SK-N-SH (cell line): ENCODE data around the gene TIAM2.

Experiments
- CTCF ChIP-seq: fragments of 200-600 bp; sonication (generic); IDR thresholded peaks from 2 replicates; pipeline ENCODE4 v1.6.1; 2017; ENCODE audit warnings: antibody characterized with exemption, mild to moderate bottlenecking, moderate library complexity
- EP300 ChIP-seq, 2 experiments: IDR thresholded peaks; 2 replicates each; pipeline versions ENCODE4 v1.4.0 to v1.6.1; 2012; ENCODE audit warnings: borderline replicate concordance in 1 of 2, low read depth in 1 of 2, low read length in 1 of 2
- EZH2phosphoT487 ChIP-seq: fragments of 200-600 bp; sonication (generic); IDR thresholded peaks from 2 replicates; pipeline ENCODE4 v1.6.1; 2017; ENCODE audit warnings: low read depth, mixed run types, mild to moderate bottlenecking, antibody characterized with exemption, moderate library complexity, borderline replicate concordance
- FOXM1 ChIP-seq: IDR thresholded peaks from 2 replicates; pipeline ENCODE4 v1.4.0; 2012; ENCODE audit warnings: low read depth, mild to moderate bottlenecking
- GATA2 ChIP-seq: sonication (generic); formaldehyde crosslinking; IDR thresholded peaks from 2 replicates; pipeline ENCODE4 v1.5.0; 2020; ENCODE audit warnings: mild to moderate bottlenecking, missing genetic modification reagents
- JUND ChIP-seq: IDR thresholded peaks from 2 replicates; pipeline ENCODE4 v1.4.0; 2012
- POLR2AphosphoS5 ChIP-seq: IDR thresholded peaks from 2 replicates; pipeline ENCODE4 v1.6.1; 2012; ENCODE audit warnings: low read depth, low read length
- RAD21 ChIP-seq: IDR thresholded peaks from 2 replicates; pipeline ENCODE4 v1.6.1; 2012; ENCODE audit warnings: mild to moderate bottlenecking, low read length
- RCOR1 ChIP-seq: fragments of 150-350 bp; IDR thresholded peaks from 2 replicates; pipeline ENCODE4 v1.6.1; 2017; ENCODE audit warnings: antibody characterized with exemption, low read length
- REST ChIP-seq: IDR thresholded peaks from 2 replicates; pipeline ENCODE4 v1.6.1; 2012; ENCODE audit warnings: mild to moderate bottlenecking, low read depth, low read length, moderate library complexity
- USF2 ChIP-seq: fragments of 150-350 bp; IDR thresholded peaks from 2 replicates; pipeline ENCODE4 v1.6.1; 2017; ENCODE audit warnings: antibody characterized with exemption, low read length, low read depth, borderline replicate concordance

- TF ChIP-seq REST: no peak
- peak; percentile 63 for TF ChIP-seq JUND
- peak in 1 of 2 experiments; percentile 73; a peak in 2 of 4 replicates for TF ChIP-seq EP300 (IDR thresholded peaks at IDR 0.05; ENCODE audit: borderline replicate concordance in 1 of 2, low read depth in 1 of 2, low read length in 1 of 2)
- no peak for TF ChIP-seq CTCF
- TF ChIP-seq RCOR1: no peak
- 0 out of 2 replicates have a peak, but pooled peaks have one; percentile 32 for TF ChIP-seq FOXM1
- TF ChIP-seq USF2: no peak
- peak; percentile 36; the same call in 1 of the 2 replicates for TF ChIP-seq POLR2AphosphoS5
- TF ChIP-seq GATA2 (CRISPR knock-in tag): no peak
- TF ChIP-seq RAD21: no peak
- no peak for TF ChIP-seq EZH2phosphoT487
Measured at GRCh38 chr6:155188707-155189496, 193.8 kb downstream of the TIAM2 start.
